Epithelial cell of esophagus (primary cell): ENCODE results near the gene TTLL1.

Source experiments
- DNase-seq: peaks from one replicate; pipeline ENCODE4 v3.0.0; 2010; ENCODE audit warnings: low read depth
- H3K4me3 ChIP-seq: 2 replicates; pipeline ENCODE4 v1.5.1; 2011; ENCODE audit warnings: mild to moderate bottlenecking, low read length, control low read depth
- TF ChIP-seq, protein P1 (sequence below): IDR thresholded peaks from 2 replicates; pipeline ENCODE4 v1.5.1; 2011; ENCODE audit warnings: low read depth, mild to moderate bottlenecking, low read length, control low read depth, inconsistent platforms; ENCODE audit not compliant: insufficient read depth; ENCODE audit errors: missing control alignments

The TTLL1 gene

DNA sequence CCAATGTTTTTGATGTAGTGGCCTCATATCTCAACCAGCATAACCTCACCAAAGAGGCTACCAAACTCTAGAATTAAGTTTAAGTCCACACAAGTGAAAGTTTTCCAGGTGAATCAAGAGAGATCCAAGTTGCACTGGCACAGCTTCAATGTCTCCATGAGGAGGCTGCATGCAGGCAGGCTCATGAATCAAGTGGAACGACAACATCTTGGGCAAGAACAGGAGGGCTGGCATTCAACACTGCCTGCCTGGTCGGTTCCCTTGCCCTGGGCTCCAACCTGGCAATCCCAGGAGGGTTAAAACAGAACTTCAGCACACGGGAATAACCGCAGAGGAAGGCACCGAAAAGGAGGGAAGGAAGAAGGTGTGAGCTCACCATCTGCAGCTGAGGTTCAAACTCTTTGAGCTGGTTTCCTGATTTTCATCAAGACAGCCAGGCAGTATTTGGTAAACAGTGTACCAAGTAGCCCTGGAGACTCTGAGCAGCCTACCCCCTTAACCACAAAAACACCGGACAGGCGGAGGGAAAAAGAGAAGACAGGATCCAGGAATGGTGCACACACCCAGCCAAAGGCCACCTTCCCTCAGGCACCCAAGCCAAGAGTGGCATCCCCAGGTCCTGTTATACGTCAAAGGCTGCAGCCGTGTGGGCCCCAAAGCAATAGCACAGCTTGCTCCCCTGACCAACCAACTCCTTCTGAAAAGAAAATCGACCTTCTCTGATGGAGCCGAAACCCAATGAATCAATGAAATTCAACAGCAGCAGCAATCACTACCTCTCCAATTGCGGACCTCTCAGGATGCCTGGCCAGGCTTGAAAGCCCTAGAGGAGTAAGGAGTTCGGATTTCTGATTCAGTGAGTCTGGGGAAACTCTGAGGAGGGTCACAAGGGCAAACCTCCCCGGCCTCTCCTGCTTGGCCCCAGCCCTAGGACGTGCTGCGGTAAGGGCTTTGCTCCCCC, 75.6 kb downstream of the TTLL1 start:
- TF ChIP-seq, protein P1, sequence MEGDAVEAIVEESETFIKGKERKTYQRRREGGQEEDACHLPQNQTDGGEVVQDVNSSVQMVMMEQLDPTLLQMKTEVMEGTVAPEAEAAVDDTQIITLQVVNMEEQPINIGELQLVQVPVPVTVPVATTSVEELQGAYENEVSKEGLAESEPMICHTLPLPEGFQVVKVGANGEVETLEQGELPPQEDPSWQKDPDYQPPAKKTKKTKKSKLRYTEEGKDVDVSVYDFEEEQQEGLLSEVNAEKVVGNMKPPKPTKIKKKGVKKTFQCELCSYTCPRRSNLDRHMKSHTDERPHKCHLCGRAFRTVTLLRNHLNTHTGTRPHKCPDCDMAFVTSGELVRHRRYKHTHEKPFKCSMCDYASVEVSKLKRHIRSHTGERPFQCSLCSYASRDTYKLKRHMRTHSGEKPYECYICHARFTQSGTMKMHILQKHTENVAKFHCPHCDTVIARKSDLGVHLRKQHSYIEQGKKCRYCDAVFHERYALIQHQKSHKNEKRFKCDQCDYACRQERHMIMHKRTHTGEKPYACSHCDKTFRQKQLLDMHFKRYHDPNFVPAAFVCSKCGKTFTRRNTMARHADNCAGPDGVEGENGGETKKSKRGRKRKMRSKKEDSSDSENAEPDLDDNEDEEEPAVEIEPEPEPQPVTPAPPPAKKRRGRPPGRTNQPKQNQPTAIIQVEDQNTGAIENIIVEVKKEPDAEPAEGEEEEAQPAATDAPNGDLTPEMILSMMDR = no peak
- DNase-seq = no peak
- peak overlapping the region; percentile 75 for H3K4me3 ChIP-seq

DNA sequence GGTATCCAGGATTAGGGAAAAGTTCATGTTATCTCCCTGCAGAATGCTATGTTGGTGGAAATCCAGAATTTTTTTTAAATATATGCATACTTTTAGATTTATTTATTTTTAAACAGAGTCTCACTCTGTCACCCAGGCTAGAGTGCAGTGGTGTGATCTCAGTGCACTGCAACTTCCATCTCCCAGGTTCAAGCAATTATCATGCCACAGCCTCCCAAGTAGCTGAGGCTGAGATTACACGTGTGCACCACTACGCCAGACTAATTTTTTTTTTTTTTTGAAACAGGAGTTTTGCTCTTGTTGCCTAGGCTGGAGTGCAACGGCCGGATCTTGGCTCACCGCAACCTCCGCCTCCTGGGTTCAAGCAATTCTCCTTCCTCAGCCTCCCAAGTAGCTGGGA, 76.8 kb downstream of the TTLL1 start:
- DNase-seq = no peak
- TF ChIP-seq, protein P1 = no peak
- no peak overlapping the region for H3K4me3 ChIP-seq

DNA sequence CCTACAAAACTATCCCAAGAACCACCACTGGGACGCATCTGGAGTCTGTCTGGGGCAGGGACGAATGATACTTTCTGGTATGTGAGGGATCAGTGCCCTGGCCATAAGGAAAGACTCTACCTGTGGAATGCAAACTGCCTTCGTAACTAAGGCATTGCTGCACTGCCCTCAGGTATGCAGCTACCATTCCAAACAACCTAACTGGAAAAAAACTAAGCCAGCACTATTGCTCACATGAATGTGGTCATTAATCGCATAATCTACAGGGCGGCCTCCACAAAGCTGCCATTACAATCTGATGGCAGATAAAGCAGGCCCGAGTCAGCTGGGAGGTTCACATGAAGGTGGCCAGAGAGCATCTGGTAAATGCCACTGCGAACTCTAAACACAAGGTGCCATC, 78.1 kb downstream of the TTLL1 start:
- TF ChIP-seq, protein P1 = no peak
- H3K4me3 ChIP-seq = no peak overlapping the region
- DNase-seq = no peak

DNA sequence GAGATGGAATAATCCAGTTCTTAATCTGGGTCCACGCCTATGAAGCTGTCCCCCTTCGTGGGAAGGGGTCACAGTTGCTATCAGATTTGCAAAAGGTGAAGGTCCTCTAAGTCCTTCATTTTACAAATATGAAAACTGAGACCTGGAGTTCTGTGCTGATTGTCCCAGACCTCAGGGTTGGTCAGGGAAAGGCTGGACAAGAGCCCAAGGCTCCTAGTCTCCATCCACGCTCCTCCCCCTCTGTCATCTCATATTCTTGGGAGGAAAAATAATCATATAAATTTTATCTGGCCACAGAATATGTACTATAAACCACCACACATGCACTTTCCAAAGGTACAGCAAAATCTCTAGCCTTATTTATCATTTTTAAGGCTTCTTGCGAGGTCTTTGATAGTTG, 79.7 kb downstream of the TTLL1 start:
- TF ChIP-seq, protein P1 = no peak
- DNase-seq = no peak
- no peak overlapping the region for H3K4me3 ChIP-seq

DNA sequence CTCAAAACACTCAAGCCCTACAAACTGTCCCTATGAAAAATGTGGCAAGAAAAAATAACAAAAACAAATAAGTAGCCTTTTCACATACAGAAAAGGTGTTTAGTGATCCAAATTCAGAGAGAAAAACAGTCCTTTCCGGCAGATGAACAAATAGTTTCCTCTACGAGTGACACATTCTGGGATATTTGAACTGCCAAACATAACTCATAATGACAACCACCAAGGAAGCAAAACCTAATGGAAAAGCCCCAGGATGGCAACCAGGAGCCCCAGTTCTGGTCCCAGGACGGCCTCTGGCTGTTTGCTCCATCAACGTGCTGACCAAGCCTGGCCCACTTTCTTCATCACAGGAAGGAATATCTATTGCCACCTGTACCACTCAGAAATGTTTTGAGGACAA, 80.3 kb downstream of the TTLL1 start:
- no peak overlapping the region for H3K4me3 ChIP-seq
- no peak for DNase-seq
- TF ChIP-seq, protein P1 = no peak

DNA sequence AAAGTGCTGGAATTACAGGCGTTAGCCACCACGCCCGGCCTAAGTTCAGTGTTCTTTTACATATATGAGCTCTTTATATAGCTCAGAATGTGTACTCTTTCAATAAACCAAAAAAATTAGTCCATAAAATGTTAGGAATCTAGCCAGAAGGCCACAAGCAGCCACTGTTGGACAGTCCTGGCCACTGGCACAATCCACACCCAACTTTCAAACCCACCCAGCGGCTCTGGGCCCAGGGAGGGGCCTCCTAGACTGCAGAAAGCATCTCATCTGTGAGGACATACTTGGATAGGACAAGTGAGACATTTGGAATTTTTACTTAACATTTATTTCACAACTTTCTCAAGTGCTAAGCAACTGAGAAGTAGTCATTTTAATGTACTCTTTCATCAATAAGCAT, 80.7 kb downstream of the TTLL1 start:
- no peak overlapping the region for H3K4me3 ChIP-seq
- TF ChIP-seq, protein P1 = no peak
- DNase-seq = no peak
